PC-3 (cell line): Measurements from ENCODE around the gene ANKRD40CL. TPM values are rescaled to one million over a fixed set of nuclear protein-coding genes. Genes with fewer than 3 reads are reported as not detected.

Source experiments
- ATAC-seq: fragments of 200-7000 bp; cut with Tn5 transposase; 2 replicates; pipeline ENCODE4 v1.9.1; 2020; ENCODE audit warnings: mild to moderate bottlenecking, moderate library complexity
- BruUV-seq: library from RNA; stranded (reverse); fragments of 400-500 nt; replicated peaks from 2 replicates; lab custom pipeline; 2021; lab: Mats Ljungman, UMichigan
- CTCF ChIA-PET: fragments of 300-600 bp; sonication (Branson Sonifier 250); formaldehyde crosslinking; loops from one replicate; lab custom pipeline; 2022; ENCODE audit warnings: antibody characterized with exemption; lab: Charles Lee
- POLR2A ChIA-PET: fragments of 300-600 bp; sonication (Branson Sonifier 250); formaldehyde crosslinking; loops from one replicate; lab custom pipeline; 2022; ENCODE audit warnings: antibody characterized with exemption; ENCODE audit not compliant: unreplicated experiment; lab: Charles Lee
- DNase-seq: peaks from one replicate; pipeline ENCODE4 v3.0.0-alpha.2; 2015
- H2AFZ ChIP-seq: fragments of 300-600 bp; sonication (generic); 2 replicates; pipeline ENCODE4 v1.6.0; 2016; ENCODE audit warnings: antibody characterized with exemption, low read length
- H3F3A ChIP-seq: fragments of 300-600 bp; sonication (generic); one replicate; pipeline ENCODE4 v1.6.0; 2017; ENCODE audit warnings: antibody characterized with exemption, low read length, control low read depth, mild to moderate bottlenecking; ENCODE audit not compliant: unreplicated experiment
- H3K27ac ChIP-seq: fragments of 300-600 bp; sonication (generic); 2 replicates; pipeline ENCODE4 v1.5.1; 2016; ENCODE audit warnings: mild to moderate bottlenecking, low read length
- H3K27me3 ChIP-seq: fragments of 300-600 bp; sonication (generic); 2 replicates; pipeline ENCODE4 v1.6.1; 2016; ENCODE audit warnings: low read length, mixed read lengths
- H3K36me3 ChIP-seq: fragments of 300-600 bp; sonication (generic); 2 replicates; pipeline ENCODE4 v1.6.1; 2016; ENCODE audit warnings: low read depth, mixed run types, low read length, mixed read lengths
- H3K4me1 ChIP-seq: fragments of 300-600 bp; sonication (generic); 2 replicates; pipeline ENCODE4 v1.5.1; 2016; ENCODE audit warnings: low read length; ENCODE audit not compliant: insufficient read depth
- H3K4me2 ChIP-seq: fragments of 300-600 bp; sonication (generic); 2 replicates; pipeline ENCODE4 v1.6.0; 2016; ENCODE audit warnings: low read length
- H3K4me3 ChIP-seq: fragments of 300-600 bp; sonication (generic); 2 replicates; pipeline ENCODE4 v1.5.1; 2016; ENCODE audit warnings: mild to moderate bottlenecking, low read length, mixed read lengths
- H3K79me2 ChIP-seq: fragments of 300-600 bp; sonication (generic); 2 replicates; pipeline ENCODE4 v1.6.1; 2017; ENCODE audit warnings: low read length, mixed read lengths
- H3K9ac ChIP-seq: fragments of 300-600 bp; sonication (generic); 2 replicates; pipeline ENCODE4 v1.6.0; 2016; ENCODE audit warnings: mild to moderate bottlenecking, low read length
- H3K9me2 ChIP-seq: fragments of 300-600 bp; sonication (generic); replicated peaks from 2 replicates; pipeline ENCODE4 v1.6.1; 2016; ENCODE audit warnings: mixed run types, low read length, mixed read lengths
- H3K9me3 ChIP-seq: fragments of 300-600 bp; sonication (generic); 2 replicates; pipeline ENCODE4 v1.6.1; 2016; ENCODE audit warnings: low read length, mixed read lengths
- H4K20me1 ChIP-seq: fragments of 300-600 bp; sonication (generic); 2 replicates; pipeline ENCODE4 v1.6.1; 2016; ENCODE audit warnings: low read length, mixed read lengths
- CTCF ChIP-seq: fragments of 300-600 bp; sonication (generic); conservative IDR thresholded peaks from 2 replicates; pipeline ENCODE4 v1.5.1; 2017; ENCODE audit warnings: antibody characterized with exemption, low read depth, mild to moderate bottlenecking, low read length
- EZH2 ChIP-seq: fragments of 300-600 bp; sonication (generic); IDR thresholded peaks from one replicate; pipeline ENCODE4 v1.6.1; 2017; ENCODE audit warnings: antibody characterized with exemption, mild to moderate bottlenecking, low read length; ENCODE audit not compliant: unreplicated experiment
- EZH2phosphoT487 ChIP-seq: fragments of 300-600 bp; sonication (generic); IDR thresholded peaks from 2 replicates; pipeline ENCODE4 v1.6.1; 2018; ENCODE audit warnings: mild to moderate bottlenecking, antibody characterized with exemption, low read length, borderline replicate concordance
- intact Hi-C: fragments of 100-400 bp; cut with micrococcal nuclease; formaldehyde crosslinking; loops from 2 replicates; pipeline ENCODE4 v1.9.0; 2023
- total RNA-seq: library from RNA; depleted of rRNA; stranded (reverse); fragments of >200 nt; gene quantifications from 2 replicates; pipeline ENCODE4 v1.2.3, GENCODE V29; 2014

The ANKRD40CL gene
- total RNA-seq, 1 experiment from 2014 or later, result not detected

- ChIA-PET CTCF (no interaction called here), POLR2A (no interaction called here)
- no peaks in the 10 kb centered on the region for H3F3A ChIP-seq
- ATAC-seq, result no peak
- TF ChIP-seq EZH2phosphoT487 (no peak), CTCF (no peak), EZH2 (no peak)
- BruUV-seq, result no TSS peak
- H3K27me3 ChIP-seq, result no peaks in the 10 kb centered on the region
- no peak overlapping the region for H2AFZ ChIP-seq
- DNase-seq, result no peak
- H3K4me3 ChIP-seq, result no peak overlapping the region
- no peaks in the 10 kb centered on the region for H3K9me3 ChIP-seq
- intact Hi-C loops, result no loop called here
- H3K4me2 ChIP-seq, result no peak overlapping the region
- H3K9ac ChIP-seq, result no peak overlapping the region
- no peaks in the 10 kb centered on the region for H4K20me1 ChIP-seq
- H3K4me1 ChIP-seq, result no peaks in the 10 kb centered on the region
- no peaks in the 10 kb centered on the region for H3K79me2 ChIP-seq
- no peaks in the 10 kb centered on the region for H3K9me2 ChIP-seq
- H3K27ac ChIP-seq, result no peak overlapping the region
- no peaks in the 10 kb centered on the region for H3K36me3 ChIP-seq
Observed at GRCh38 chr17:50790618-50791017, 23.3 kb upstream of the ANKRD40CL start.

- no peak overlapping the region for H3K27ac ChIP-seq
- no peaks in the 10 kb centered on the region for H3K4me1 ChIP-seq
- CTCF ChIA-PET, result no interaction called here
- no peaks in the 10 kb centered on the region for H3K36me3 ChIP-seq
- H3K9me3 ChIP-seq, result no peaks in the 10 kb centered on the region
- H3K27me3 ChIP-seq, result no peaks in the 10 kb centered on the region
- intact Hi-C loops, result no loop called here
- no peak for TF ChIP-seq CTCF
- TF ChIP-seq EZH2phosphoT487, result no peak
- TF ChIP-seq EZH2, result no peak
- no TSS peak for BruUV-seq
- no peak overlapping the region for H2AFZ ChIP-seq
- DNase-seq (no peak), ATAC-seq (no peak)
- H4K20me1 ChIP-seq, result no peaks in the 10 kb centered on the region
- H3K9ac ChIP-seq, result no peak overlapping the region
- no peaks in the 10 kb centered on the region for H3K9me2 ChIP-seq
- POLR2A ChIA-PET, result no interaction called here
- no peak overlapping the region for H3K4me2 ChIP-seq
- no peaks in the 10 kb centered on the region for H3K79me2 ChIP-seq
- no peaks in the 10 kb centered on the region for H3F3A ChIP-seq
- H3K4me3 ChIP-seq, result no peak overlapping the region
Observed at GRCh38 chr17:50787106-50787505, 19.8 kb upstream of the ANKRD40CL start.

- H3K4me2 ChIP-seq, result no peak overlapping the region
- H3K79me2 ChIP-seq, result no peaks in the 10 kb centered on the region
- no peak overlapping the region for H3K9ac ChIP-seq
- H3K27ac ChIP-seq, result no peak overlapping the region
- no peaks in the 10 kb centered on the region for H3K9me3 ChIP-seq
- no TSS peak for BruUV-seq
- TF ChIP-seq EZH2phosphoT487 (no peak), EZH2 (no peak), CTCF (no peak)
- POLR2A ChIA-PET, result no interaction called here
- no peak overlapping the region for H2AFZ ChIP-seq
- ATAC-seq (no peak), DNase-seq (no peak)
- CTCF ChIA-PET, result interaction anchor here (0.7 kb wide), 1 partner anchor 55 kb away, joined by 3 read pairs; no protein-coding TSS in a partner anchor
- H3F3A ChIP-seq, result no peaks in the 10 kb centered on the region
- H3K9me2 ChIP-seq, result no peaks in the 10 kb centered on the region
- H3K4me1 ChIP-seq, result no peaks in the 10 kb centered on the region
- intact Hi-C loops, result no loop called here
- no peaks in the 10 kb centered on the region for H3K36me3 ChIP-seq
- no peak overlapping the region for H3K4me3 ChIP-seq
- H4K20me1 ChIP-seq, result no peaks in the 10 kb centered on the region
- H3K27me3 ChIP-seq, result no peaks in the 10 kb centered on the region
Observed at GRCh38 chr17:50785946-50786570, 18.7 kb upstream of the ANKRD40CL start.
